ENCODE measurements around the gene BASP1. TPM values are rescaled to one million over a fixed set of nuclear protein-coding genes. Genes with fewer than 3 reads are reported as not detected.

Gene BASP1
- total and polyA plus RNA-seq, 2 donors = 40.8 to 41.0 TPM

- Histone ChIP-seq H3K4me3 (ENCODE audit: low read depth, low read length) (no peak overlapping the region), H3K36me3 (ENCODE audit: insufficient read depth) (no peaks in the 10 kb centered on the region), H3K27ac (ENCODE audit: low read depth) (no peak overlapping the region), H3K4me1 (ENCODE audit: insufficient read depth) (no peaks in the 10 kb centered on the region)
- no peak for DNase-seq (ENCODE audit: extremely low spot score)
- 39% methylated on average over 6 of the region's 6 CpGs for WGBS
These were observed 65.1 kb downstream of the BASP1 start for GRCh38 chr5:17282283-17283120.

DNA sequence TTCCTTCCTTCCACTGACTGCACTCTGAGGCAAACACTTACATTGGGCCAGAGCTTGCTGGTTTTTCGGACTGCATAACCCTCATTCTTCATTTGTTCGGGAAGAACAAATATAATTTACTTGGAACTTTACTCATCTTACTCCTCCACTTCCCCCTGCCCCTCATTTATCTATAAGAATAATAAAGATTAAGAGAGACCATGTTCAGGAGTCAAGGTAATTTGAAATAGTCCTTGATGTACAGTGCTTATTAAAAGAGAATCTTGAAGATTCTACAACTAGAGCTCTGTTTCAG is 65.6 kb downstream of the BASP1 start:
- no peak overlapping the region for H3K4me3 ChIP-seq (ENCODE audit: low read depth, low read length)
- H3K27ac ChIP-seq (ENCODE audit: low read depth) = no peak overlapping the region
- no peaks in the 10 kb centered on the region for H3K4me1 ChIP-seq (ENCODE audit: insufficient read depth)
- WGBS = 92% methylated on average over 2 of the region's 2 CpGs
- no peaks in the 10 kb centered on the region for H3K36me3 ChIP-seq (ENCODE audit: insufficient read depth)
- no peak for DNase-seq (ENCODE audit: extremely low spot score)

DNA sequence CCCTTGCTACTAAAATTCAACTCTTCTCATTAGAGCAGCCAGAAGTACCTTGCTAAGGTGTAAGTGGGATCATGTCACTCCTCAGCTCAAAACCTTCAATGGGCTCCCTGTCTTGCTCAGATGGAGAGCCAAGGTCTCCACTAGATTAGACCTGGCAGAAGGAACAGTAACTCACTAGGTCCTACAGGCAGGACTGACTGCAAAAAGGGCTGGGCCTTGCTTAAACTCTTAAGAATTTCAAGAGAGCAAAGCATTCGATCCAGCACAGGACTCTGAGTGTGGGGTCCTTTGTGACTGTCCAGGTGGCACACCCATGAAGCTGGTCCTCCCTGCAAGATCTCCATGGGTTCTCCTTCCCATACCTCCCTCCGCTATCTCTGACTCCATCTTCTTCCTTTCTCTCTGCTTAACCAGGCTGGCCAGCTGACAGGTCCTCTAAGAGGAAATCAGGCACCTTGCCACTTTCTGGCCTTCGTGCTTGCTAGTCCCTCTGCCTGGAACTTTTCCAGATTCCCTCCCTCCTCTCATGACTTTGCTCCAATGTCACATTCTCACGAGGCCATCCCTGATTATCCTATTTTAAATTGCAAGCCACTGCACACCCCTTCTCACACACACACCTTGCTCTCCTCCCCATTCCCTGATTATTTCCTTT is 70.2 kb downstream of the BASP1 start:
- DNase-seq (ENCODE audit: extremely low spot score) = no peak
- no peaks in the 10 kb centered on the region for H3K4me1 ChIP-seq (ENCODE audit: insufficient read depth)
- H3K4me3 ChIP-seq (ENCODE audit: low read depth, low read length) = no peak overlapping the region
- H3K27ac ChIP-seq (ENCODE audit: low read depth) = no peak overlapping the region
- 69% methylated on average over 4 of the region's 4 CpGs for WGBS
- H3K36me3 ChIP-seq (ENCODE audit: insufficient read depth) = no peaks in the 10 kb centered on the region

- Histone ChIP-seq H3K27ac (ENCODE audit: low read depth) (no peak overlapping the region), H3K36me3 (ENCODE audit: insufficient read depth) (no peaks in the 10 kb centered on the region), H3K4me3 (ENCODE audit: low read depth, low read length) (no peak overlapping the region), H3K4me1 (ENCODE audit: insufficient read depth) (no peaks in the 10 kb centered on the region)
- DNase-seq (ENCODE audit: extremely low spot score) = no peak
- 96% methylated on average over 3 of the region's 3 CpGs for WGBS
These were observed 71.1 kb downstream of the BASP1 start for GRCh38 chr5:17288570-17288969.

DNA sequence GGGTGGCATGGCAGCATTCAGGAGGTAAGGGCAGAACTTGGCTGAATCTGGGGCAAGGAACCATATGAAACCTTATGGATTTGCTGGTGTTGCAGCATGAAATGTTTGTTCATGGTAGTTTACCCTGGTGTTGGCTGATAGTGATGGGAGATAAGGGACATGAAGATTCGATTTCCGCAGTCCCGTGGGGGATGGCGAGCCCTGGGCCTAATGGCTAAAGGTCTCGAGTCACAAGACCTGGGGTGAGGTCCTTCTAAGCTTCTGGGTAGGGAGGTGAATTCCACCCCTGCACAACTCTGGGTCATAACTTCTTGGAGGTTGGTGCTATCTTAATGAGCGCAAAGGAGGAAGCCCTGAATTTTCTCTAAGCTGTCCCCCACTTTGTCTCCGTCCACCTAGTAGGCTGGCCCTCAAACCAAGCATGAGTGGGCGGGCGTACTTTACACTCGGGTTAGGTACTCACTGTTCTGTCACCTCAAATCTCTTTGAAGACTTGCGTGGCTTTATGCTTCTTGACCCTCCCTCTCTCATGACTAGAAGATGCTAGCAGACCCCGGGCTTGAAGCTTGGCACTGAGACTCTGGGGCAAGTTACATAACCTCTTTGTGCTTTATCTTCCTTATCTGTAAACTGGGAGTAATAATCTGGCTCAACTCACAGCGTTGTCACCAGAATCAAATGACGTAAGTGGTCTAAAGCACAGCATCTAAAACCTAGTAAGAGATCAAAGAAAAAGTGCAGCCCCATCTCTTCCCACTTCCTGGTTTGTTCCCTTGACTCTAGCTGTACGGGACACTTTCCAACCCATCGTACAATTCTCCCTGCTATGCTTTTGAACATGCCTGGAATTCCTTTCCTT is 72.5 kb downstream of the BASP1 start:
- H3K4me3 ChIP-seq (ENCODE audit: low read depth, low read length) = no peak overlapping the region
- 67% methylated on average over 16 of the region's 16 CpGs for WGBS
- no peaks in the 10 kb centered on the region for H3K36me3 ChIP-seq (ENCODE audit: insufficient read depth)
- H3K4me1 ChIP-seq (ENCODE audit: insufficient read depth) = no peaks in the 10 kb centered on the region
- no peak for DNase-seq (ENCODE audit: extremely low spot score)
- no peak overlapping the region for H3K27ac ChIP-seq (ENCODE audit: low read depth)

DNA sequence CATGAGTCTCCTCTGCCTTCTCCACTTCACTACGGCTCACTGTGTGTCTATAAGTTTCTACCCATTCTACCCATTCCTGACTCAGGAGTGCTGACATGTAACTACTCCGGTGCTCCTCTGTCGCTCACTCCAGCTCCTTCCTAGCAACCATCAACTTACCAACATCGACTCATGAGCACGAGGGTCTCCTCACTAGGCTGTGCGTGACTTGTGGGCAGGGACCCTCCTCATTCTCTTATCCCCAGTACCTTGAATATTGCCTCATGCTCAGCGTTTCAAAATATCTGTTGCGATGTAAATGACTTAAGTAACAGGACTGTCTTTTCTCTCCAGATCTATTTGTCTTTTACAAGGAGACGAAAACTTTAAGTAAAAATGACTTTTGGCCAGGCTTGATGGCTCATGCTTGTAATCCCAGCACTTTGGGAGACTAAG is 73.1 kb downstream of the BASP1 start:
- no peak for DNase-seq (ENCODE audit: extremely low spot score)
- 81% methylated on average over 9 of the region's 9 CpGs for WGBS
- H3K4me3 ChIP-seq (ENCODE audit: low read depth, low read length) = no peak overlapping the region
- no peaks in the 10 kb centered on the region for H3K36me3 ChIP-seq (ENCODE audit: insufficient read depth)
- H3K4me1 ChIP-seq (ENCODE audit: insufficient read depth) = no peaks in the 10 kb centered on the region
- no peak overlapping the region for H3K27ac ChIP-seq (ENCODE audit: low read depth)

GRCh38 chr5:17292434-17293015 is 75.1 kb downstream of the BASP1 start:
- H3K36me3 ChIP-seq (ENCODE audit: insufficient read depth) = no peaks in the 10 kb centered on the region
- no peak overlapping the region for H3K4me3 ChIP-seq (ENCODE audit: low read depth, low read length)
- WGBS = 95% methylated on average over 12 of the region's 12 CpGs
- DNase-seq (ENCODE audit: extremely low spot score) = no peak
- H3K27ac ChIP-seq (ENCODE audit: low read depth) = no peak overlapping the region
- H3K4me1 ChIP-seq (ENCODE audit: insufficient read depth) = no peaks in the 10 kb centered on the region

GRCh38 chr5:17294639-17295311 is 77.3 kb downstream of the BASP1 start:
- no peaks in the 10 kb centered on the region for H3K4me1 ChIP-seq (ENCODE audit: insufficient read depth)
- WGBS = 91% methylated on average over 8 of the region's 8 CpGs
- H3K27ac ChIP-seq (ENCODE audit: low read depth) = no peak overlapping the region
- no peak for DNase-seq (ENCODE audit: extremely low spot score)
- no peak overlapping the region for H3K4me3 ChIP-seq (ENCODE audit: low read depth, low read length)
- H3K36me3 ChIP-seq (ENCODE audit: insufficient read depth) = no peaks in the 10 kb centered on the region

DNA sequence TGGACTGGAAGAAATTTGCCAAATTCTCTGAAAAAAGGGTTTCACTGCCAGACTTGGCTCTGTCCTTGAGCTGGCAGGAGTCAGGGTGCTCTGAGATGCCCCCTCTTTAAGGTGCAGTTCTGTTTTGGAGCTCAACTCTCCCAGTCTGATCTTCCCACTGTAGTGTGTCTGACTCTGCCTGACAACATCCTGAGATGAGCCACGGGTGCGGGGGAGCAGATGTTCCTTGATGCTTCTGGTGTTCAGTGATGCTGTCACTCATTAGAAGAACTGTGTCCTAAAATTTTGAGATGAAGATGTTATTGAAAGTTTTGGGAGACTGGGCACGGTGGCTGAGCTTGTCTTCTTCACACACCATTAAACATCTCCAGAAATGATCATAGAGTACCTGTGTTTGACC is 78.2 kb downstream of the BASP1 start:
- H3K27ac ChIP-seq (ENCODE audit: low read depth) = no peak overlapping the region
- WGBS = 89% methylated on average over 3 of the region's 3 CpGs
- H3K36me3 ChIP-seq (ENCODE audit: insufficient read depth) = no peaks in the 10 kb centered on the region
- H3K4me3 ChIP-seq (ENCODE audit: low read depth, low read length) = no peak overlapping the region
- H3K4me1 ChIP-seq (ENCODE audit: insufficient read depth) = no peaks in the 10 kb centered on the region
- no peak for DNase-seq (ENCODE audit: extremely low spot score)

GRCh38 chr5:17302106-17302505 is 84.7 kb downstream of the BASP1 start:
- no peaks in the 10 kb centered on the region for H3K36me3 ChIP-seq (ENCODE audit: insufficient read depth)
- no peak overlapping the region for H3K4me3 ChIP-seq (ENCODE audit: low read depth, low read length)
- H3K27ac ChIP-seq (ENCODE audit: low read depth) = no peak overlapping the region
- 96% methylated on average over 3 of the region's 3 CpGs for WGBS
- no peaks in the 10 kb centered on the region for H3K4me1 ChIP-seq (ENCODE audit: insufficient read depth)
- no peak for DNase-seq (ENCODE audit: extremely low spot score)

- Histone ChIP-seq H3K27ac (ENCODE audit: low read depth) (no peak overlapping the region), H3K4me1 (ENCODE audit: insufficient read depth) (no peaks in the 10 kb centered on the region), H3K36me3 (ENCODE audit: insufficient read depth) (no peaks in the 10 kb centered on the region), H3K4me3 (ENCODE audit: low read depth, low read length) (no peak overlapping the region)
- DNase-seq (ENCODE audit: extremely low spot score) = no peak
- WGBS = 41% methylated on average over 4 of the region's 4 CpGs
These were observed 85.2 kb downstream of the BASP1 start for GRCh38 chr5:17302604-17303003.

GRCh38 chr5:17304282-17304681 is 86.9 kb downstream of the BASP1 start:
- Histone ChIP-seq H3K36me3 (ENCODE audit: insufficient read depth) (no peaks in the 10 kb centered on the region), H3K4me3 (ENCODE audit: low read depth, low read length) (no peak overlapping the region), H3K27ac (ENCODE audit: low read depth) (no peak overlapping the region), H3K4me1 (ENCODE audit: insufficient read depth) (no peaks in the 10 kb centered on the region)
- DNase-seq (ENCODE audit: extremely low spot score) = no peak
- 74% methylated on average over 4 of the region's 4 CpGs for WGBS

DNA sequence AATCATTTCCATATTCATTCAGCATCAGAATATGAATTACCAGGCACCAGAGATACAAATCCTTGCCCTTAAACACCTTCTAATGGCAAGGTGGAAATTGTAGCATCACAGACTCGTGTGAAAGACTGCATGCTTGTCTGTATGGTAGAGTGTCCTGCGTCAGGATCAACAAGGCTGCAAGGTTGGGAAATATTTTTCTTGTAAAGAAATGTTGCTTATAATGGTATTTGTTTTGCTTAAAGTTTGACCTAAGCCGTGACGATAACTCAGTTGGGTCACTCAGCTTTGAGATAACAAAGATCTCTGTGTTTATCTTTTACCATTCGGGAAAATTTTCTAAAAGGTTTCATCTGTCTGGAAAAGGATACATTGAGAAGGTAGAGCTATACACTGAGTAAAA is 87.6 kb downstream of the BASP1 start:
- WGBS = 26% methylated on average over 5 of the region's 5 CpGs
- no peak for DNase-seq (ENCODE audit: extremely low spot score)
- no peak overlapping the region for H3K4me3 ChIP-seq (ENCODE audit: low read depth, low read length)

More for the DNA sequence above, 87.6 kb downstream of the BASP1 start:
- H3K36me3 ChIP-seq (ENCODE audit: insufficient read depth) = no peaks in the 10 kb centered on the region
- H3K4me1 ChIP-seq (ENCODE audit: insufficient read depth) = no peaks in the 10 kb centered on the region
- no peak overlapping the region for H3K27ac ChIP-seq (ENCODE audit: low read depth)
